Caco-2 (cell line): ENCODE results near the gene COX7A2. TPM values are rescaled to one million over a fixed set of nuclear protein-coding genes. Genes with fewer than 3 reads are reported as not detected.

Experiments used
- BruUV-seq: library from RNA; stranded (reverse); fragments of 400-500 nt; replicated peaks from 2 replicates; lab custom pipeline; 2021; lab: Mats Ljungman, UMichigan
- CTCF ChIA-PET: fragments of 300-600 bp; sonication (Branson Sonifier 250); formaldehyde crosslinking; loops from one replicate; lab custom pipeline; 2022; ENCODE audit warnings: antibody characterized with exemption; lab: Charles Lee
- POLR2A ChIA-PET: fragments of 300-600 bp; sonication (Branson Sonifier 250); formaldehyde crosslinking; loops from one replicate; lab custom pipeline; 2022; ENCODE audit warnings: antibody characterized with exemption; lab: Charles Lee
- DNase-seq, 2 experiments: peaks; one replicate each; pipeline versions ENCODE4 v3.0.0 to v3.0.0-alpha.2; 2020 to 2022
- H3K27me3 ChIP-seq: replicated peaks from 2 replicates; pipeline ENCODE4 v1.6.0; 2011; ENCODE audit warnings: low read length; ENCODE audit not compliant: control insufficient read depth, insufficient read depth
- H3K36me3 ChIP-seq: 2 replicates; pipeline ENCODE4 v1.5.1; 2011; ENCODE audit warnings: low read length; ENCODE audit not compliant: control insufficient read depth, insufficient read depth
- H3K4me1 ChIP-seq: fragments of 250-450 bp; sonication (Bioruptor Pico); 2 replicates; pipeline ENCODE4 v1.5.1; 2020; ENCODE audit warnings: mild to moderate bottlenecking
- H3K4me3 ChIP-seq: 2 replicates; pipeline ENCODE4 v1.5.1; 2011; ENCODE audit warnings: low read depth, mild to moderate bottlenecking, control low read depth, low read length
- H3K9me3 ChIP-seq: fragments of 250-450 bp; sonication (Bioruptor Pico); 2 replicates; pipeline ENCODE4 v1.5.1; 2020; ENCODE audit warnings: mild to moderate bottlenecking, moderate library complexity
- H3K27ac Mint-ChIP-seq: one replicate; pipeline ENCODE4 v1.8.0; 2022; ENCODE audit warnings: mixed read lengths; ENCODE audit not compliant: unreplicated experiment
- H3K27me3 Mint-ChIP-seq: one replicate; pipeline ENCODE4 v1.8.0; 2022; ENCODE audit warnings: mixed read lengths; ENCODE audit not compliant: insufficient read depth, unreplicated experiment
- H3K36me3 Mint-ChIP-seq: one replicate; pipeline ENCODE4 v1.8.0; 2022; ENCODE audit warnings: mild to moderate bottlenecking, mixed read lengths; ENCODE audit not compliant: insufficient read depth, unreplicated experiment
- H3K4me1 Mint-ChIP-seq: one replicate; pipeline ENCODE4 v1.8.0; 2022; ENCODE audit warnings: low read depth, mixed read lengths; ENCODE audit not compliant: unreplicated experiment
- H3K4me3 Mint-ChIP-seq: one replicate; pipeline ENCODE4 v1.8.0; 2022; ENCODE audit warnings: mild to moderate bottlenecking, moderate library complexity, mixed read lengths; ENCODE audit not compliant: unreplicated experiment
- H3K9me3 Mint-ChIP-seq: one replicate; pipeline ENCODE4 v1.8.0; 2022; ENCODE audit warnings: mixed read lengths; ENCODE audit not compliant: unreplicated experiment
- CTCF ChIP-seq, 2 experiments: fragments of 200-600 bp in 1 of 2; IDR thresholded peaks; 1 replicate in 1 of 2; 2 replicates in 1 of 2; pipeline versions ENCODE4 v1.5.1 to v1.8.0; 2011 to 2022; ENCODE audit warnings: antibody characterized with exemption in 1 of 2, control low read depth in 1 of 2, inconsistent platforms in 1 of 2, low read depth in 1 of 2, low read length in 1 of 2, mild to moderate bottlenecking in 1 of 2, moderate library complexity in 1 of 2; ENCODE audit not compliant: insufficient read depth in 1 of 2, severe bottlenecking in 1 of 2, unreplicated experiment in 1 of 2
- intact Hi-C: fragments of 100-400 bp; cut with micrococcal nuclease; formaldehyde crosslinking; loops from one replicate; pipeline ENCODE4 v1.10.0; 2022; ENCODE audit not compliant: unreplicated experiment
- total RNA-seq: library from RNA; stranded (reverse); gene quantifications from 2 replicates; pipeline ENCODE4 v1.2.3, GENCODE V29; 2022

Gene COX7A2
- total RNA-seq, 1 experiment from 2014 or later: 381 TPM

GRCh38 chr6:75234126-75234865, 9.3 kb downstream of the COX7A2 start:
- Mint-ChIP-seq H3K4me1 (no peaks in the 10 kb centered on the region), H3K27ac (no peak overlapping the region), H3K36me3 (peaks cover 23% of the 10 kb centered on the region), H3K9me3 (no peaks in the 10 kb centered on the region), H3K4me3 (no peak overlapping the region), H3K27me3 (no peaks in the 10 kb centered on the region)
- intact Hi-C loops: no loop called here
- no peak for TF ChIP-seq CTCF (IDR thresholded peaks at IDR 0.05; ENCODE audit: insufficient read depth in 1 of 2, low read depth in 1 of 2, low read length in 1 of 2, severe bottlenecking in 1 of 2, unreplicated experiment in 1 of 2)
- no peaks in the 10 kb centered on the region for H3K4me1 ChIP-seq
- ChIA-PET CTCF (no interaction called here), POLR2A (no interaction called here)
- no peaks in the 10 kb centered on the region for H3K27me3 ChIP-seq
- 0 out of 2 replicates have a peak, but pooled peaks cover 1% of the 10 kb centered on the region for H3K36me3 ChIP-seq
- H3K4me3 ChIP-seq: no peak overlapping the region
- no peaks in the 10 kb centered on the region for H3K9me3 ChIP-seq
- no peak for DNase-seq
- BruUV-seq: no TSS peak

GRCh38 chr6:75233092-75233615, 10.4 kb downstream of the COX7A2 start:
- Histone ChIP-seq H3K36me3 (no peaks in the 10 kb centered on the region), H3K9me3 (no peaks in the 10 kb centered on the region), H3K4me1 (no peaks in the 10 kb centered on the region), H3K27me3 (no peaks in the 10 kb centered on the region), H3K4me3 (no peak overlapping the region)
- intact Hi-C loops: no loop called here
- Mint-ChIP-seq H3K4me3 (no peak overlapping the region), H3K4me1 (no peaks in the 10 kb centered on the region), H3K36me3 (peaks cover 16% of the 10 kb centered on the region), H3K27me3 (no peaks in the 10 kb centered on the region), H3K9me3 (no peaks in the 10 kb centered on the region), H3K27ac (no peak overlapping the region)
- CTCF ChIA-PET: no interaction called here
- no TSS peak for BruUV-seq
- POLR2A ChIA-PET: no interaction called here
- no peak for DNase-seq
- TF ChIP-seq CTCF (IDR thresholded peaks at IDR 0.05; ENCODE audit: insufficient read depth in 1 of 2, low read depth in 1 of 2, low read length in 1 of 2, severe bottlenecking in 1 of 2, unreplicated experiment in 1 of 2): no peak

- Histone ChIP-seq H3K36me3 (no peaks in the 10 kb centered on the region), H3K27me3 (no peaks in the 10 kb centered on the region), H3K4me1 (no peaks in the 10 kb centered on the region), H3K9me3 (no peaks in the 10 kb centered on the region), H3K4me3 (no peak overlapping the region)
- H3K27ac Mint-ChIP-seq: no peak overlapping the region
- DNase-seq: peak in 1 of 2 experiments; percentile 48
- TF ChIP-seq CTCF (IDR thresholded peaks at IDR 0.05; ENCODE audit: insufficient read depth in 1 of 2, low read depth in 1 of 2, low read length in 1 of 2, severe bottlenecking in 1 of 2, unreplicated experiment in 1 of 2): peak; percentile 61 to 75
- H3K36me3 Mint-ChIP-seq: peaks cover 2% of the 10 kb centered on the region
- no peaks in the 10 kb centered on the region for H3K27me3 Mint-ChIP-seq
- no peak overlapping the region for H3K4me3 Mint-ChIP-seq
- H3K9me3 Mint-ChIP-seq: no peaks in the 10 kb centered on the region
- POLR2A ChIA-PET: no interaction called here
- no TSS peak for BruUV-seq
- CTCF ChIA-PET: no interaction called here
- no peaks in the 10 kb centered on the region for H3K4me1 Mint-ChIP-seq
- intact Hi-C loops: loop anchor here (1.0 kb wide), 1 partner anchor 21 kb away; no protein-coding TSS in a partner anchor
Measured at GRCh38 chr6:75230484-75231325, 12.9 kb downstream of the COX7A2 start.
